CMK (cell line): ENCODE data around the gene DEDD2.

Source experiments
- DNase-seq: peaks from one replicate; pipeline ENCODE4 v3.0.0-alpha.2; 2010; ENCODE audit warnings: low read depth

DEDD2 gene

DNA sequence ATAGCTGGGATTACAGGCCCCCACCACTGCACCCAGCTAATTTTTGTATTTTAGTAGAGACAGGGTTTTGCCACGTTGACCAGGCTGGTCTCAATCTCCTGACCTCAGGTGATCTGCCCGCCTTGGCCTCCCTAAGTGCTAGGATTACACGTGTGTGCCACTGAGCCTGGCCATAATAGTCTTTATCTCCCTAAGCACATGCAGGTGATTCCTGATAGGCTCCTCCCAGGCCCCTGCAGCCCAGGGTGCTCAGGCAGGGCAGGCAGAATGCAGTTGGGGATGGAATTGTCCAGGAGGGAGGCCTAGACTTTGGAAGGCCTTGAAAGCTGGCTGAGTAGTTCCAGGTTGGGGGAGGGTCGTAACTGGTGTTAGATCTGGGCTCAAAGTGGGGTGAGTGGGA is 11.2 kb upstream of the DEDD2 start:
- no peak for DNase-seq

DNA sequence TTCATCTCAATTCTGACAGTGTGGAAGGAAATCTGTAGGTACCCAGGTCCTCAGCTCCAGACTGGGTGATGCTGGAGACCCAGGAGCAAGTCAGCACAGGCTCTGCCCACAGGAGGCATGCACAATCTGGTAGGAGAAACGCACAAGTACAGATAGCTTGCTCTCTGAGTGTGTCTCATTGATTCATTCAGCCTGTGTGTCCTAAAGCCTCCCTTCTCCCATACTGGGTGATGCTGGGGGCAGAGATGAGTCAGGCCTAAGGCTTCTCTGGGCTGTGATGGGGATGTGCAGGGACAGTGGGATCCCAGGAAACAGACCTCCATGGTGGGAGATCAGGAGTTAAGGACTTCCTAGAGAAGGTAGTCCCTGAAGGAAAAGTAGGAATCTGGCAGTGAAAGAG is 9.4 kb upstream of the DEDD2 start:
- DNase-seq, result no peak

GRCh38 chr19:42225718-42226292 is 8.3 kb upstream of the DEDD2 start:
- no peak for DNase-seq

DNA sequence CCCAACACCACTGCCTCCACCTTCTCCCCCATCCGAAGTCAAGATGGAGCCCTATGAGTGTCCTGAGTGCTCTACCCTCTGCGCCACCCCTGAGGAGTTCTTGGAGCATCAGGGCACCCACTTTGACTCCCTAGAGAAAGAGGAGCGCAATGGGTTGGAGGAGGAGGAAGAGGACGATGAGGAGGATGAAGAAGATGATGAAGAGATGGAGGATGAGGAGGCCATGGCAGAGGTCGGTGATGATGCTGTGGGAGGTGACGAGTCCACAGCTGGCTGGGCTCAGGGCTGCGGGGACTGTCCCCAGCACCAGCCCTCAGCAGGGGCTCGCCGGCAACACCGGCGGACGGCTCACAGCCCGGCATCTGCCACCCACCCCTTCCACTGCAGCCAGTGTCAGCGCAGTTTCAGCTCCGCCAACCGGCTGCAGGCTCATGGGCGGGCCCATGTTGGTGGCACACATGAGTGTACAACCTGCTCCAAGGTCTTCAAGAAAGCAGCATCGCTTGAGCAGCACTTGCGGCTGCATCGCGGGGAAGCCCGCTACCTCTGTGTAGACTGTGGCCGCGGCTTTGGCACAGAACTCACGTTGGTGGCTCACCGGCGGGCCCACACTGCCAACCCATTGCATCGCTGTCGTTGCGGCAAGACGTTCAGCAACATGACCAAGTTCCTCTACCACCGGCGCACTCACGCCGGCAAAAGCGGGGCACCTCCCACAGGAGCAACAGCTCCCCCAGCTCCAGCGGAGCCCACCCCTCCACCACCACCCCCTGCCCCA is 7.7 kb upstream of the DEDD2 start:
- no peak for DNase-seq

GRCh38 chr19:42220751-42221097 is 3.2 kb upstream of the DEDD2 start:
- DNase-seq, result no peak

DNA sequence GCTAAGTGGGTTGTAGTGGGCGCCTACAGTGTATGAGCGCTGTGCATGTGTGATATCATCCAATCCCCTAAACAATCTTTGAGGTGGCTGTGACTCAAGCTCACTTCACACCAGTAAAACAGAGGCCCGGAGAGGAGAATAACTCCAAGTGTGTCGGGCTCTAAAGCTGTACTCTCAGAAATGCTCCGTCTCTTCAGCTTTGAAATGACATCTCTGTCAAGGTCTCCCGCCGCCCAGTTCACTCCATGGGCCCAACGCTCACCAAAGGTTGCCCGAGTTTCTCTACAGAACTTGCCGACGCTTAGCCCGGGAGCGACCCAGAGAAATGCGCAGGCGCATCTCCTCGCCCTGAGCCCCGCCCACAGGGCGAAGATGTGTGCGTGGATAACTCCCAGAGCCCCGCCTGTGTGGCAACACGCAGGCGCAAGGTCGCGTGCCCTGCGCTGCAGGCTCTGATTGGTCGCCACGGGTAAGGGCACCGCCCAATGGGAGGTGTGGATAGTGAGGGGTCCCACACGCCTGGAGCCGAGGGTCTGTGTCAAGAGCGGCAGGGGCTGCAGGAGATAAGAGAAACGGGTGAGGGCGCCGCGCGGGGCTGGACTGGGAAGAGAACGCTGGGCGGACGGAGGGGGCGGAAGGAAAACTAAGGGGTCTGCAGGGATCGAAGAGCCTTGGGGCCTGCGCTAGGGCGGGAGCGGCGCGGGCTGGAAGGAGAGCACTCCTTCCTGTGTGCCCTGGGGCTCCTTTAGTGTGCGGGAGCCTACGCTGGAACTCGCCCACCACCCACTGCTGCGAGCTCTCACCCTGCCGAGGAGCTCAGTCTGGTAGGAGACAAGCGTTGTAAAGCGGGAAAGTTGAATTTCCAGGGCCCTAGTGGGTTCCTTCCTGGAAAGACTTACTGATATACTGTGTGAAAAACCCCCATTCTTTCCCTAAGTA is 2.6 kb upstream of the DEDD2 start, which contains the start of gene ZNF526:
Gene ZNF526, plus strand, starts transcription at position 501 of the 939 bp plus-strand sequence. CDS start 4,092 bp downstream, outside the sequence.
- DNase-seq, result peak; percentile 99

DNA sequence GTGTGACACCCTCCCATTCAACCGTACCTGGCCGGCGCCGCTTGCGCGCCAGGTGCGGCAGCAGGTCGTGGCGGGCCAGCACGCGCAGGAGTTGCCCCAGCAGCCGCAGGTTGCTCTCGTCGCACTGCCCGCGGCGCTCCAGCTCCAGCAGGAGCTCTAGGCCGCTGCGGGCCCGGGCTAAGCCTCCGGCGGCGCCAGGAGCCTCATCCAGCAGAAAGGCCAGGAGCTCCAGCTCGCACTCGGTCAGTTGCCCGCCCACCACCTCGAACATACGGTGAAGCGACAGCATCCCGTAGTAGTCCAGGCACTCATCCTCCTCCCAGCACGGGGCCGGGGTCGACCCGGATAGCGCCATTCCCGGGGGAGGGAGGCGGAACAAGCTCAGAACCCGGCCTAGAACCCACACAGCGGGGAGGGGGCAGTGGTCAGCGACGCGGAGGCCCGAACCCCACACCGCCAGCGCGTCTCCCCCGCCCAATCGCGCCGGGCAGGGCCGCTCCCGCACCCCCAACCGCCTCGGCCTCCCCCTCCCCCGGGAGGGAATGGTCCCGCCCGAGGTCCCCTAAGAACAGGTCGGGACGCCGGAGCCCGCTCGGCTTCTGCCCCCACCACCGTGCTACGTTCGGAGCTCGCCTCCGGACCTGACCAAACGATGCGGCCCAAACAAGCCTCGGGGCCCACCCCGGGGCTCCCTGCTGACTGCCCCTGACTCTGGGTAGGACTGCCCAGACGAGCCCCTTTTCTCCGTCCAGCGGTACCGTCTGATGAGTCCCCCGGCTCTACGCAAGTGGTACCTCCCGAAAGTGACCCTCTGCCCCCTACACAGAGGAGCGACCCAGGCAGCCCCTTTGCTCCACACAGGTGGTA is 591 bp downstream of the DEDD2 start:
- no peak for DNase-seq

DNA sequence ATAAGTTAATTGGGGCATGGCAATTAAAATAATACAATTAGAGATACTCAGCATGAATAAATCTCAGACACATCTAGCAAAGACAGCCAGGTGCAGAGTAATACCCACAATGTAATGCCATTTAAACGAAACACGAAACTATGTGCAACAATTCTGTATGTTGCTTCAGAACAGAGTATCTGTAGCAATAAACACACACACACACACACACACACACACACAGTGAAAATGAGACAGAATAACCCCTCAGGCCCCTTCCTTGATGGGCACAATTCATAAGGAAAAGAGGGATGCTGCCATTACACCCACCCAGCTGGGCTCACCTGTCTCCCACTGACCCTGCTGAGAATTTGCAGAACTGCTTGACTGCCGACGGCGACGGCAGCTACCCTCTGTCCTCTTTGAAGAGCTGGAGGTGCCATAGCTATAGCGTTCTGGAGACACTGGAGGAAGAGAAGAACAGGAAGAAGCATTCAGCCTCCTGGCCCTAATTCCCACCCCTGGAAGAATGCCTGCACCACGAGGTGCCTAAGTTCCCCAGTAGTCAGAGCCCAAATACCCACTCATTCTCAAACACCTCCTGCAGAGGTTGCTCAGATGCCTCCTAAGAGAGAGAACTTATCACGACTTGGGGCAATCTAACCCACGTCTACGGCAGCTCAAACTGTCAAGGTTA is 2.5 kb downstream of the DEDD2 start:
- DNase-seq, result no peak

DNA sequence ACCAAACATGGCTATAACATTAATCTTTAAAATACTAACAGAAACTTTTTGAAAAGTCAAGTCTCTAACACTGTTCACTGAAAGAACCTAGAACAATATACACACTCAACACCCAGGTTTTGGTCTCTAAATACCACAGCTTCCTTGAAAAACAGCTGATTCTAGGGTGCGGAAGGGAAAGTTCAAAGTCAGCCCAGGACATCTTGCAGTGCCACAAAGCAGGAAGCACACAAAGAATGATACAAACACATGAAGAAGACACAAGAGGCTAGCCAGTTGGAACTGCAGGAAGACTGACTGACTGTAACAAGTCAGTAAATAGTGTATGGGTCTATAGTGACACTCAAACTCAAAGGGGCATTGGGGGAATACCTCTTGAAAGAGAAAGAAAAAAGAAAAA is 4.6 kb downstream of the DEDD2 start:
- DNase-seq, result no peak

DNA sequence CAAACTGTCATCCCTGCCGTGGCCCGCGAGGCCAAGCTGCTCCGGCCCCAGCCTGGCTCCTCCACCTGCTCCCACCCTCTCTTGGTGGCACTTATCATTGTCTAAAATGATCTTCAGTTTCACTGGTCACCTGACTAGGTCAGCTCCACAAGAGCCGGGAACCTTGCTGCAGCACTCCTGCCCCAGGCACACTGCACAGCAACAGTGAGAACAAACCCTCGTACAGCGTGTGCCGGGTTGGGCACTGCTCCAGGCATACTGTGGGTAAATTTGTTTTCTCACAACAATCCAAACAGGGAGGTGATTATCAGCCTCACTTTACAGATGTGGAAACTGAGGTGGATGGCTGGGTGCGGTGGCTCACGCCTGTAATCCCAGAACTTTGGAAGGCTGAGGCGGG is 8.9 kb downstream of the DEDD2 start:
- DNase-seq, result no peak

DNA sequence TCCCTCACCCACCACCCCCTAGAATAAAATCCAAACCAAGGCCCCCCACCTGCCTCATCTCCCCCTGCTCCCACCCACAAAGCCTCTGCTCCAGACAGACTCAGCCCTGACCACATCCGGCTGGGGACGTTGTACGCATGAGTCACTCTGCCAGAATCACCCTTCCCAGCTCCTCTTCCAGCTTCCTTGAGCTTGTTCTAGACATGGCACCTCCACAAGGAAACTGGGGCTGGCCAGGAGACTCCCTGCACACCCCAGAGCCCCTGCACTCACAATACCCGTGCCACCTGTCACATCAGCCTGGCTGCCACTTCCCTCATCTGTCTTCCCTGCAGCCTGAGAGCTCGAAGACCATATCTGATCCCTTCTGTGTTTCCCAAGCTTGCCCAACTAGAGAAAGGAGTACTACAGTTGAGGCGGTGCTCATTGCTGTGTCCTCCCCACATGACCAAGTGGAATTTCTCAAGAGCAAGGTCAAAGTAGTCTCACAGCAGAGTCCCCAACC is 9.7 kb downstream of the DEDD2 start:
- DNase-seq, result no peak

- DNase-seq, result no peak
These were observed 10.4 kb downstream of the DEDD2 start for GRCh38 chr19:42206871-42207755.

GRCh38 chr19:42204664-42205063 is 12.8 kb downstream of the DEDD2 start:
- DNase-seq, result no peak

GRCh38 chr19:42203700-42204099 is 13.8 kb downstream of the DEDD2 start:
- no peak for DNase-seq

GRCh38 chr19:42202290-42202880 is 15.1 kb downstream of the DEDD2 start:
- no peak for DNase-seq

DNA sequence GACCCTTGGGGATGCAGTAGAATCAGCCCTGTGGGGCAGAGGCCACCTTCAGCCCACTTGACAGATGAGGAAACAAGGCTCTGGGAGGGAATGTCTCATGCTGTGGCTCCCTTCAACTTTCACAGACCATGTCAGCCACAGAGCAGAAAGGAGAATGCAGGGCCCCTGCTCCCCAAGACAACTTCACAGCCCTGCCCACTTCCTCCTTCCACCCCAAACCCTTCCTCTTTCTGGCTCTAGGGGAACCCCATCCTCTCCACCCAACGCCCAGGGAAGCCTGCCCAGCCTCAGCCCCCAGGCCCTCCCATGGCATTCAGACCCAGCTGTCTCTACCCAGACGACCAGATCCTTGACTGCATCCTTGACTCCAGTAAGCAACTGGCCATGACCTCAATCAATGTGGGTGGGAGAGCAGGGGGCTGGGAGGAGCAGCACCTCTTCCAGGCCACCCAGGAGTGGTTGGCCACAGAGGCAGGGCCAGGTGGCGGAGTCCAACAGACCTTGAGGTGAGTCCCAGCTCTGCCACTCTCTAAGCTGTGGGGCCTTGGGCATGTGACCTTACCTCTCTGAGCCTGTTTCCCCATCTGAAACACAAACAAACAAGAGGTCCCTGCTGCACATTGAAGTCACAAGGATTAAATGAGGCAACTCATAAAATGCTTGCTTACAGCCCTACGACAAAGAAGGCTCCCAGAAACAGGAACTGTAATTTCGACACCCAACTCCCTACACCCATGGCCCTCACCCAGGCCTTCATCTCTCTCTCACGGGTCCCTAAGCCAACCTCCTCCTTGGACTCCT is 15.8 kb downstream of the DEDD2 start:
- DNase-seq, result no peak

- DNase-seq, result no peak
These were observed 17.3 kb downstream of the DEDD2 start for GRCh38 chr19:42200116-42200715.

- DNase-seq, result peak; percentile 96
These were observed 17.9 kb downstream of the DEDD2 start for GRCh38 chr19:42199440-42200115.
